ENCODE results near the gene PTPRN2. TPM values are rescaled to one million over a fixed set of nuclear protein-coding genes. Genes with fewer than 3 reads are reported as not detected.

The PTPRN2 gene
- total and polyA plus RNA-seq, 9 of the 15 experiments (the other 6 are each of a cell fraction or from before 2014, with no cell fraction given): not detected

DNA sequence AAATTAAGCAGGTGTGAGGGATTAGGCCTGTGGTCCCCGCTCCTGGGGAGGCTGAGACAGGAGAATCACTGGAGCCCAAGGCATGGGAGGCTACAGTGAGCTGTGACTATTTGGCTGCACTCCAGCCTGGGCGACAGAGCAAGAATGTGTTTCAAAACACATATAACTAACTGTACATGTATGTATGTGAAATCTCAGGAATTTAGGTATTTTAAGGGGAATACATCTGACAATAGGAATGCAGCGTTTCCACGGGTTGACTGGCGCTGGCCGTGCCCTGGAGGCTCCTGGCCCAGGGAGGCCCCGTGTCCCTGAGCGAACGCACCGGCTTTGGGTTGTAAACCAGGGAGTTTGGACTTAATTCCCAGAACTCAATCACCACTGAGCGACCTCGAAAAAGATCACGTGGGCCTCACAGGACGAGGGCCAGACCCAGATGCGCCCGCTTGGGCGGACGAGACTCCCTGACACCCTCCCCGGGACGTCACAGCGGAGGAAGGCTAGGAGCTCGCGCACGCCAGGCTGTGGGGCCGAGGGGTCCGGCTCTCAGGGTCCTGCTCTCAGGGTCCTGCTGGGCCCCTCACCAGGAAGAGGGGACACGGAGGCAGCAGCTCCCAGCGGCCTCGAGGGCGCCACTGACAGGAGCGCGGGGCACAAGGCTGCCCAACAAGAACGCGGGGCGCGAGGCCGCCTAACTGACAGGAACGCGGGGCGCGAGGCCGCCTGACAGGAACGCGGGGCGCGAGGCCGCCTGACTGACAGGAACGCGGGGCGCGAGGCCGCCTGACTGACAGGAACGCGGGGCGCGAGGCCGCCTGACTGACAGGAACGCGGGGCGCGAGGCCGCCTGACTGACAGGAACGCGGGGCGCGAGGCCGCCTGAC lies 18.4 kb downstream of the PTPRN2 start:
- intact Hi-C loops (cut with micrococcal nuclease): no loop called here
- ATAC-seq: no peak
- TF ChIP-seq, protein P1, sequence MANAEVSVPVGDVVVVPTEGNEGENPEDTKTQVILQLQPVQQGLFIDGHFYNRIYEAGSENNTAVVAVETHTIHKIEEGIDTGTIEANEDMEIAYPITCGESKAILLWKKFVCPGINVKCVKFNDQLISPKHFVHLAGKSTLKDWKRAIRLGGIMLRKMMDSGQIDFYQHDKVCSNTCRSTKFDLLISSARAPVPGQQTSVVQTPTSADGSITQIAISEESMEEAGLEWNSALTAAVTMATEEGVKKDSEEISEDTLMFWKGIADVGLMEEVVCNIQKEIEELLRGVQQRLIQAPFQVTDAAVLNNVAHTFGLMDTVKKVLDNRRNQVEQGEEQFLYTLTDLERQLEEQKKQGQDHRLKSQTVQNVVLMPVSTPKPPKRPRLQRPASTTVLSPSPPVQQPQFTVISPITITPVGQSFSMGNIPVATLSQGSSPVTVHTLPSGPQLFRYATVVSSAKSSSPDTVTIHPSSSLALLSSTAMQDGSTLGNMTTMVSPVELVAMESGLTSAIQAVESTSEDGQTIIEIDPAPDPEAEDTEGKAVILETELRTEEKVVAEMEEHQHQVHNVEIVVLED (CRISPR knock-in tag; IDR thresholded peaks at IDR 0.05): no peak
- TF ChIP-seq, protein P2, sequence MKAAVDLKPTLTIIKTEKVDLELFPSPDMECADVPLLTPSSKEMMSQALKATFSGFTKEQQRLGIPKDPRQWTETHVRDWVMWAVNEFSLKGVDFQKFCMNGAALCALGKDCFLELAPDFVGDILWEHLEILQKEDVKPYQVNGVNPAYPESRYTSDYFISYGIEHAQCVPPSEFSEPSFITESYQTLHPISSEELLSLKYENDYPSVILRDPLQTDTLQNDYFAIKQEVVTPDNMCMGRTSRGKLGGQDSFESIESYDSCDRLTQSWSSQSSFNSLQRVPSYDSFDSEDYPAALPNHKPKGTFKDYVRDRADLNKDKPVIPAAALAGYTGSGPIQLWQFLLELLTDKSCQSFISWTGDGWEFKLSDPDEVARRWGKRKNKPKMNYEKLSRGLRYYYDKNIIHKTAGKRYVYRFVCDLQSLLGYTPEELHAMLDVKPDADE (conservative IDR thresholded peaks at IDR 0.05; ENCODE audit: control insufficient read depth, low read depth, low read length): no peak
- TF ChIP-seq, protein P3, sequence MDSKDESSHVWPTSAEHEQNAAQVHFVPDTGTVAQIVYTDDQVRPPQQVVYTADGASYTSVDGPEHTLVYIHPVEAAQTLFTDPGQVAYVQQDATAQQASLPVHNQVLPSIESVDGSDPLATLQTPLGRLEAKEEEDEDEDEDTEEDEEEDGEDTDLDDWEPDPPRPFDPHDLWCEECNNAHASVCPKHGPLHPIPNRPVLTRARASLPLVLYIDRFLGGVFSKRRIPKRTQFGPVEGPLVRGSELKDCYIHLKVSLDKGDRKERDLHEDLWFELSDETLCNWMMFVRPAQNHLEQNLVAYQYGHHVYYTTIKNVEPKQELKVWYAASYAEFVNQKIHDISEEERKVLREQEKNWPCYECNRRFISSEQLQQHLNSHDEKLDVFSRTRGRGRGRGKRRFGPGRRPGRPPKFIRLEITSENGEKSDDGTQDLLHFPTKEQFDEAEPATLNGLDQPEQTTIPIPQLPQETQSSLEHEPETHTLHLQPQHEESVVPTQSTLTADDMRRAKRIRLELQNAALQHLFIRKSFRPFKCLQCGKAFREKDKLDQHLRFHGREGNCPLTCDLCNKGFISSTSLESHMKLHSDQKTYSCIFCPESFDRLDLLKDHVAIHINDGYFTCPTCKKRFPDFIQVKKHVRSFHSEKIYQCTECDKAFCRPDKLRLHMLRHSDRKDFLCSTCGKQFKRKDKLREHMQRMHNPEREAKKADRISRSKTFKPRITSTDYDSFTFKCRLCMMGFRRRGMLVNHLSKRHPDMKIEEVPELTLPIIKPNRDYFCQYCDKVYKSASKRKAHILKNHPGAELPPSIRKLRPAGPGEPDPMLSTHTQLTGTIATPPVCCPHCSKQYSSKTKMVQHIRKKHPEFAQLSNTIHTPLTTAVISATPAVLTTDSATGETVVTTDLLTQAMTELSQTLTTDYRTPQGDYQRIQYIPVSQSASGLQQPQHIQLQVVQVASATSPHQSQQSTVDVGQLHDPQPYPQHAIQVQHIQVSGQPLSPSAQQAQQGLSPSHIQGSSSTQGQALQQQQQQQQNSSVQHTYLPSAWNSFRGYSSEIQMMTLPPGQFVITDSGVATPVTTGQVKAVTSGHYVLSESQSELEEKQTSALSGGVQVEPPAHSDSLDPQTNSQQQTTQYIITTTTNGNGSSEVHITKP (IDR thresholded peaks at IDR 0.05; ENCODE audit: partially characterized antibody): no peak
- no peak for TF ChIP-seq ZSCAN29 (IDR thresholded peaks at IDR 0.05)
- no peak for TF ChIP-seq FOXP1 (CRISPR knock-in tag; IDR thresholded peaks at IDR 0.05)
- no peaks in the 10 kb centered on the region for H3K9me3 ChIP-seq (replicated peaks; ENCODE audit: control insufficient read depth, insufficient read depth, low read depth, low read length)
- H3K9me1 ChIP-seq (ENCODE audit: control insufficient read depth, insufficient read depth, low read length): no peaks in the 10 kb centered on the region
- no peak for FAIRE-seq
- in situ Hi-C loops (cut with MboI): no loop called here
- peaks cover 34 to 55% of the 10 kb centered on the region in 2 experiments for H3K27me3 ChIP-seq (ENCODE audit: control insufficient read depth in 2 of 2, insufficient read depth in 2 of 2, low read length in 2 of 2)
- ChIA-PET POLR2A (no interaction called here), CTCF (ENCODE audit: low intra/inter-chr PET ratio) (interaction anchor here (0.7 kb wide), 1 partner anchor 215 kb away, joined by 3 read pairs; no protein-coding TSS in a partner anchor)
- H2AFZ ChIP-seq (ENCODE audit: low read depth, low read length): no peak overlapping the region
- H3K9ac ChIP-seq (ENCODE audit: insufficient read depth in 1 of 2, low read depth in 2 of 2, low read length in 2 of 2): no peak overlapping the region
- H3K27ac ChIP-seq (ENCODE audit: extremely low read depth, low read depth, low read length): no peak overlapping the region
- H4K20me1 ChIP-seq (replicated peaks; ENCODE audit: control insufficient read depth, insufficient read depth, low read length): no peaks in the 10 kb centered on the region
- BruUV-seq (replicated peaks): no TSS peak
- H3K4me3 ChIP-seq: no peak overlapping the region
- 39% methylated on average over 41 of the region's 67 CpGs for WGBS (ENCODE audit: insufficient coverage, low coverage, missing lambda C conversion rate)
- no peak for DNase-seq (ENCODE audit: extremely low read depth in 1 of 4, low spot score in 3 of 4)
- no peaks in the 10 kb centered on the region for H3K36me3 ChIP-seq (ENCODE audit: control insufficient read depth, insufficient read depth, low read length)
- H3K79me2 ChIP-seq (ENCODE audit: control insufficient read depth, insufficient read depth, low read length): no peaks in the 10 kb centered on the region
- no peak overlapping the region for H3K4me2 ChIP-seq (ENCODE audit: insufficient read depth, low read length)
- peaks cover 0 to 14% of the 10 kb centered on the region in 2 experiments; a peak in 1 of 5 replicates for H3K4me1 ChIP-seq (replicated peaks in 1 of 2; ENCODE audit: control insufficient read depth in 2 of 2, insufficient read depth in 2 of 2, low read length in 2 of 2)
